HG03558 (cell line): ENCODE measurements around the gene RPLP1.

ENCODE experiments used
- ATAC-seq: cut with Tn5 transposase; IDR thresholded peaks from one replicate; pipeline ENCODE4 v1.9.1; 2021; ENCODE audit warnings: moderate number of reproducible peaks; ENCODE audit not compliant: unreplicated experiment; ENCODE audit errors: extremely low read depth

The RPLP1 gene

DNA sequence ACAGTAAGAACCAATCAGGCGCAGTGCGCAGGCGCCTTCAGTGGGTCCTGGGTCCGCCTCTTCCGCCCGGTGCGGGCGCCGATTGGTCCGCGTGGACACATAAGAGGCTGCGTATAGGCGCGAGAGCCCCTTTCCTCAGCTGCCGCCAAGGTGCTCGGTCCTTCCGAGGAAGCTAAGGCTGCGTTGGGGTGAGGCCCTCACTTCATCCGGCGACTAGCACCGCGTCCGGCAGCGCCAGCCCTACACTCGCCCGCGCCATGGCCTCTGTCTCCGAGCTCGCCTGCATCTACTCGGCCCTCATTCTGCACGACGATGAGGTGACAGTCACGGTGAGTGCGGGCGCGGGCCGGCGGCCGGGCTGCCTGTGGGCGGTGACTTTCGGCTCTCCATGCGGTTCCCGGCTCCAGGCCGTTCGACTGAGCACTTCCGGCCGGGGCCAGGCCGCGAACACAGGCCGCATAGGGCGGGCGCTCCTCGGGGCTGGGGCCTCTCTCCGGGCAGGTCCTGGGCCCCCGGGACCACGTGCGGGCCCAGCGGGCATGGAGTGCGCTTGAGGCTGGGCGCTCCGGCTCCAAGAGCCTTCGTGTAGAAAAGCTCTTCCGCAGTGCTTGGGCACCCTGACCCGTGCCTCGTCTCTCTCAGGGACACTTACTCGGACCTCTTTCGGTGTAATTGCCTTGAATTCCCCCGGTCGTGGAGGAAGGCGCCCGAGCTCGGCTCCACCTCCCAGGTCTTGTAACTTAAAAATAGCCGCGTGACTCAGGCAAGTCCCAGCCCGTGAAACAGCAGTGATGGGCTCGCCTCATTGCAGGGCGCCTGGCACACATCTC is at the start of gene RPLP1:
RPLP1 (plus strand) TSS at position 127 of the 830 bp plus-strand sequence; CDS start at position 258, 131 bp downstream.
- peak; percentile 48 for ATAC-seq

DNA sequence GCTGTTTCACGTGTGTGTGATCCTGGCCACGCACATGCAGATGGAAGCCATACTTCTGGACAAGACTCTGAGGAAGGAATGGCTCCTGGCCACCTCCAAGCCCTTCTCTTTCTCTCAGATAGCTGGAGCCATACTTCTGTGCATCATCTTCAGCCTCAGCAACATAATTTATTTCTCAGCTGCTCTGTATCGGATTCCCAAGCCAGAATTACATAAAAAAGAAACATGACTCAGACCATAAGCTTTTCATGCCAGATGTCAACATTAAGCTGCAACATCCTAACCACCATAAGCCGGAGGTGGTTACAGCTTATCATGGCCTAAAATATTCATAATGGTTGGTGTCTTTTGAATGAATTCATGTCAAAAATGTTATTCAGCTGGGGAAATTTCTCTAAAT is 49.0 kb upstream of the RPLP1 start:
- ATAC-seq = no peak

DNA sequence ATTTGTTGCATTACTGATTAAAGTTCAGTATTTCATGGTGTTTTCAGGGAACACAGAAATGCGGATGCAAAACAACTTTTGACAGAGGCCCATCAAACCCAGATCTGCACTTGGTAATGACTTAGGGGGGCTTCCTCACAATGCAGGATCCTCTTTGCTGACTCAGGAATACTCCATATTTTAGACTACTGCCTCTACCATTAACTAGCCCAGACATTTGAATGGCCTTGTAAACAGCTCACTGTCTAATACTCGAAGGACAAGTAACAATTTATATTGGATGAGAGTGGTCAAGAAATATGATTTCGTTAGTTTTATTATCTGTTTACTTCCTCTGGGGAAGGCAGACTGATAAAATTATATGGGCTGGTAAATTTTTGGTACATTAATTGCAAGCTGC is 47.5 kb upstream of the RPLP1 start:
- ATAC-seq = no peak

DNA sequence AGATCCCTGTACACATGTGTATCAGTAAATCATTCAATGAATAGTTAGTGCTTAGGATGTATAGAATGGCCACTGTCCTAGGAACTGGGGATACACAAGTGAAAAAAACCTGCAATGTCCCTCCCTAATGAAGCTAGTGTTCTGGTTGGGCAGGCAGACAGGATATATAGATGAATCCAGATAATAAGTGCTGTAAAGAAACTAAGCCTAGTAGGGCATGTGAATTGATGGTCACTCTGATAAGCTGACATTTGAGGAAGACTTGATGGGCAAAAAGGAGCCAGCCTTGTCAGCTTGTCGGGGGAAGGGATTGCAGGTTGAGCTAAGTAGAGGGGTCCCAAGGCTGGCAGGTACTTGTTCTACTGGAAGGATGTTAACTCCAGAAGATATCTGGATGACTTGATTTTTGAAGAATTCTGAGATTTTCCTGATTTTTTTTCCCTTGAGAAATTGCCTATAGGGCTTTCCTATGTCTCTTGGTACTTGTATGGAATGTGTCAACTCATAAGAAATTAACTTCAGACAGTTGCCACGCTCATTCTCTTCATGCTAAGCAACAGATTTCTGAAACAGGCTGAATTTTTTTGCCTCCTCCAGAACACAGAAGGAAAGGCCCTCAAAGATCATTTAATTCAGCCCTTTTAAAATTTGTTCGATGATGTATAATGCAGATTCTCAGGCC is 44.8 kb upstream of the RPLP1 start:
- no peak for ATAC-seq

- ATAC-seq = no peak
Observed at GRCh38 chr15:69408841-69409240, 43.8 kb upstream of the RPLP1 start.

GRCh38 chr15:69410248-69410874 is 42.3 kb upstream of the RPLP1 start:
- no peak for ATAC-seq

- ATAC-seq = no peak
Observed at GRCh38 chr15:69412274-69412673, 40.3 kb upstream of the RPLP1 start.

DNA sequence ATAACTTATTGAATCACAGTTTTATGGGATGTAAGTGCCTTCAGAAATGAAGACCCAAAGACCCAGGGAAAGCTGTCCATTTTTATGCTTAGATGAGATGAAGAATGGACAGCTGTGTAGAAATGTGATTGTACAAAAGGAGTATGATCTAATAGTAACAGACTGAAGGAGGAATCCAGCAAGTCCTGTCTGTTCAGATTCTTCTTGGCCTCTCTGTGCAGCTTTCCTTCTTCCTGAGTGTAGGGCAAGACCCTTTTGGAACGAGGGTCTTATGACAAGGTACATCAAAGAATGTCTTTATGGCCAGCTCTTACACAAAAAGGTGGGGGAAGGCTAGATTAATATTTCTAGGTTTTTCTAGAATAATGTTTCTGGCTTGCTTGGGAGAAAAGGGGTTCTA is 39.9 kb upstream of the RPLP1 start:
- ATAC-seq = no peak

GRCh38 chr15:69413822-69414700 is 38.6 kb upstream of the RPLP1 start, which contains the start of gene KIF23:
Gene KIF23 (plus strand): TSS chr15:69414349. CDS start chr15:69414466, 117 bp downstream.
- peak; percentile 87 for ATAC-seq

GRCh38 chr15:69414701-69415167 is 37.9 kb upstream of the RPLP1 start:
- peak; percentile 7 for ATAC-seq

- no peak for ATAC-seq
Observed at GRCh38 chr15:69415381-69415780, 37.2 kb upstream of the RPLP1 start.

DNA sequence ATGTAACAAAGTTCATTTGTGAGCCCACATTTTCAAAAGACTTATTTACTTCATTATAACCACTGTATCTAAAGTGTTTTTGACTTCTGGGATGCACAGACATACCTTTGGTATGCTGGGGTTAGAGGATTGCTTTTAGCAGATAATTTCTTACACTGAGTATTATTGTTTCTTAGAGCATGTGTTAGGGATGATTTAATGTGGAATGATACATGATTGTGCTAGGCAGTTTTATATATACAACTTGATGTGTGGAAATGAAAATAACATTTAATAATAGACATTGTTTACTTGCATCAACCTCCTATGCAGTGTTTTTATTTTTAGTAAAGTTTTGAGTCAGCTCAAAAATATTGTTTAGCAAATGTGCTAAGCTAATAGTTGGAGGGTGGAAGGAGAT is 35.0 kb upstream of the RPLP1 start:
- no peak for ATAC-seq

- ATAC-seq = no peak
Observed at GRCh38 chr15:69421498-69421897, 31.1 kb upstream of the RPLP1 start.

DNA sequence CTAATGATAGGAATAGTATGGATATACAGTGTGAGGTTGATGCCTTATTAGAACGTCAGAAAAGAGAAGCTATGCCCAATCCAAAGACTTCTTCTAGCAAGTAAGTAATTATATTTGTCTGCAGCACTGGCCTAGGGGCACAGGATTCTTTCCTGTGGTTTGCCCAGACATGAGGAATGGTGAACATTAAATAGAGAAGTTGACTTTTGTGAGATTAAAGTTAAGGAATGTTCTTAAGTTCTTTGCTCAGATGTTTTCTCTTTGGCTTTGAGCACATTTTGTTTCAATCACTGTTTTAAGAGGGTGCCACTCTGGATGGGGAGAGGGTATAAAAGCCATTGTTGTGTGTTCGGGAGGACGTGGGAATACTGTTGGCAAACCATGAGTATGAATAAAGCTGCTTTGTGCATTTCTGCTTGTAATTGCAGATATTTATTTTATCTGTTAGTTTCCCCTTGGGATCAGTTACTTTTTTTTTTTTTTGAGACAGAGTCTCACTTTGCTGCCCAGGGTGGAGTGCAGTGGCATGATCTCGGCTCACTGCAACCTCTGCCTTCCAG is 30.2 kb upstream of the RPLP1 start:
- ATAC-seq = no peak

DNA sequence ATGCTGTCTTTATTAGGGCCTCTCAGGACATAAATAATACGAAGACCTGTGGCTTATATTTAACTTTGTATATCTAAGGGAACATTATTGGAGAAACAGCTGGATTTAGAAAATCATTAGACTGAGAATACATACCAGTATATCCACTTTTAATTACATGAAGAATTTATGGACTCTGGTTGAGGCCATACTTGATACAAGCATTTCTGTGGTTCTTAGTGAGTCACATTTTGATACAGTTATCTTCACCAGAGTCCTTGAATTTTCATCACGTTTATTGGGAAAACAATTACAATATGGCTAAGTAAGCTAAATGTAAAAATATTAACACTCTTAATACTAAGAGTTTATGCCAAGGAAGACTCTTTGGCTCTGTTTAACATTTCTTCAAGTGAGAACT is 28.6 kb upstream of the RPLP1 start:
- no peak for ATAC-seq

GRCh38 chr15:69424748-69425413 is 27.7 kb upstream of the RPLP1 start:
- ATAC-seq = no peak

- ATAC-seq = no peak
Observed at GRCh38 chr15:69433831-69434230, 18.8 kb upstream of the RPLP1 start.

DNA sequence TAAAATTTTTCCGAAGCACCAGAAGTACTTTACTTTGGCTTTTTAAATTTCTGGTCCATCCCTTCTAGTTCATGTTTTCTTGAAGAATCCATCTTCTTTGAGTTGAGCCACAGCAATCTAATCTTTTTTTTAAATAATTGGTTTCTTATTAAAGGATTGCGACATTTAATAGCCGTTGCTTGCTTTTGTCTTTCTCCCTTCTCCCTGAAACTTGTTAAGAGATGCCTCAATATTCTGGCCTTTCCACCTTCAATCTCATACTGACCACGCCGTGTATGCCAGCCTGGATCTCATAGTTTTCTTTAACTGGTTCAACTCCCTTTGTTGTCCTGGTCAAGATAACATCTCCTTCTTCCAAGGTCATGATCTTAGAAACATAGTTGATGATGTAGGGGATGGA is 18.4 kb upstream of the RPLP1 start:
- ATAC-seq = no peak

GRCh38 chr15:69434679-69435078 is 17.9 kb upstream of the RPLP1 start:
- no peak for ATAC-seq
